GM18511 (cell line): Measurements from ENCODE around the gene APCDD1.

Source experiments
- ATAC-seq: cut with Tn5 transposase; IDR thresholded peaks from one replicate; pipeline ENCODE4 v1.9.1; 2021; ENCODE audit warnings: mild to moderate bottlenecking, moderate library complexity; ENCODE audit not compliant: unreplicated experiment

The APCDD1 gene

GRCh38 chr18:10453806-10454680 lies at the start of gene APCDD1:
Gene APCDD1 (plus strand): TSS chr18:10454635. CDS start chr18:10454982, 347 bp downstream.
- ATAC-seq, result no peak

DNA sequence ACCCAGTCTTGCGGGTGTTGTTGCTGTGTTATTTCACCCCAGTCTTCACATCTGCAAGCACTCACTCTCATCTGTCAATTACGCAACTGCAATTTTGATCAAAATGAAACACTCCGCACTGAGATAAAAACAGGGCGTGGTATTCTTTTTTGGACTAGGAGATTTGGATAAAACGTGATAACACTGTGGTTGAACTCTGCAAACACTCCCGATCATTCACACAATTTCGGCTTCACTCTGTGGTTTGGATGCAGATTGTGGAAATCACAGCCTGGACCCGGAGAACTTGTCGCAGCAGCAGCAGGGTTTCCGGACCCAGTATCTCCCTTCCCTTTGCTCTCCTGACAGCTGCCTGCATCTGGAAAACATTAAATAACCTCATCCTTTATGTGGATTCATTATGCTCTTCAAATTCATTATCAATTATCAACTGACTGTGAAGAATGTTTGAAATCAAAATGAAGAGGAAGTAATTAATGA lies 49.4 kb upstream of the APCDD1 start:
- no peak for ATAC-seq

GRCh38 chr18:10405816-10406663 lies 48.4 kb upstream of the APCDD1 start:
- ATAC-seq, result no peak

DNA sequence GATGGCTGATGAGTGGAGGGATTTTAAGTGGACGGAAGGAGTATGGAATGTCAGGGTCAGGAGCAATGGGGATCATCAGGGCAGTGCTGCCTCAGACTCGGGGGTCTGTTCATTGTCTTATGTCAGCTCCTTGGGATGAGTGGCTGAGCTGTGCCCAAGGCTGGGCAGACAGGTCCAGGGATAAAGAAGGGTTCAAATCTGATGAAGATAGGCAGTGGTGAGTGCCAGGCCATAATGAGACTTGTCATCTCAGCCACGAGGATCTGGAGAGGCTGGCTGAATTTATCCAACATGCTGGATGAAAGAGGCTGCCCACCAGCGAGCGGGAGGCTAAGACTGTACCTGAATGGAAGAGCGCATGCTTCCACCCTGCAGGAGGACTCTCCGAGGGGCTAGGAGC lies 46.3 kb upstream of the APCDD1 start:
- no peak for ATAC-seq

GRCh38 chr18:10409041-10409440 lies 45.4 kb upstream of the APCDD1 start:
- no peak for ATAC-seq

- no peak for ATAC-seq
Measured at GRCh38 chr18:10410472-10411308, 43.7 kb upstream of the APCDD1 start.

DNA sequence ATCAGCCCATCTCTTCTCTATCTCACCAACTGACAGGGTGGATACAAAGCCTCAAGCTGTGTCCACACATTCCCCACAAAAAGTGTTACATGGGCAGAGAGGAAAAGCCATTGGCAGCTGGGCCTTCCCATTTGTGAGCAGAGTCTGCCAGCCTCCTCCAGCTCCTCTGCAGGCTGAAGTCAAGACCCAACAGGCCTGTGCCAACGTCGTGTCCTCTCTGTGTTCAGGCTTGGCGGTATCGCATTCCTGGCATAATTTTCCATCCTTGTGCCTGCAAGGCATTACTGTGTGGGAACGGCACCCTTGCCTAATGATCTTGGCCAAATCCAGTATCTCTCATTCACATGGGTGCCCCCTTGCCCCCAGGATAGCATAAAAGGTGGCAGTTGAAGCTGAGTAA lies 41.5 kb upstream of the APCDD1 start:
- ATAC-seq, result no peak

DNA sequence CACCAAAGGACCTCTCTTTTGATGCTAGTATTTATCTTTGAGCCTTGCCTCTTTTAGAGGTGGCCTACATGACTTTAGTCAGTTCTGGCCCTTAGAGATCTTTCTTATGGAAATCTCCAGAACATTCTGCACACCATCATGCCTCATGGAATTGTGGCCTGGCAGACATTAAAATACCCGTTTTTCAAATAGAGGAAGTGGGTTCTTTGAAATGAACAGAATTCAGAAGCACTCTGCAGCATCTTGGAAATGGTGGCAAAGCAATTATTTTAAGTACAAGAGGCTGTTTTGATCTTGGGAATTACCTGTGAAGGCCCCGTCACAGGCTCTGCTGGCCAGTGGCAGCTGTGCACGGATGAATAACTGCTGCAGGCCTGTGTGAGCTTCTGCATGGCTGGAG lies 40.7 kb upstream of the APCDD1 start:
- ATAC-seq, result no peak

- ATAC-seq, result no peak
Measured at GRCh38 chr18:10414293-10414842, 40.1 kb upstream of the APCDD1 start.

DNA sequence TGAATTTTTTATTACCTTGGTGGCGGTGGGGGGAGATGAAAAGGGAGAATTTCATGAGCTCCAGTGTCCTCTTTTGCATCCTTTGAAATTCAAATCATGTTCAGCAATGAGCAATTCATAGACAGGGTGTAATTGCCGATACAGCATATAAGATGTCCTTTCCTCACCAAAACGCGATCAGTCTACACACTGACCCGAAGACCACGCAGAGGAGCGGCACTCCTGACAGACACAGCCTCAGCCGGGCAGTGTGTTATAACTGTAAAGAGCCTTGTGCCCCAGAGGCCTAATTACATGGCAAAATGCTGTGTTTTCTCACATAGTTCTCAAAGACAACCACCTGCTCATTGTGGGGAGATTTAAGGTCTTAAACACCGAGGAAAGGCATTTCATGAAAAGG lies 38.4 kb upstream of the APCDD1 start:
- ATAC-seq, result no peak

GRCh38 chr18:10417191-10417590 lies 37.2 kb upstream of the APCDD1 start:
- ATAC-seq, result no peak

GRCh38 chr18:10417664-10418063 lies 36.8 kb upstream of the APCDD1 start:
- no peak for ATAC-seq

DNA sequence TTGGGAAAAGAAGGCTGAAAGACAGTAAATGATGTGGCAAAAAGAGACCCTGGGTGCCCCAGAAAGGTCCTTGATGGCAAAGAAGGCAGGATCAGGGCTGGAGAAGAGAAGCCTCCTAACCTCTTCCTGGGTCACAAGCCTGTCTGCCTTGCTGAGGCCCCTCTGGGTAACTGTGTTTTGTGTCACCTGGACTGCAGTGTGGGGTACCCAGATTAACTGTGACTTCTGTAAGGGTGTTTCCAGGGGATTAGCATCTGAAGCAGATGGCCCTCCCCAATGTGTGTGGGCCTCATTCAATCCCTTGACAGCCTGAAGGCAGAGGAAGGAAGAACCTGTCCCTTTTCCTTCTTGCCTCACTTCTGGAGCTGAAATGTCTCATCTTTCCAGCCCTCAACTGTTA lies 35.6 kb upstream of the APCDD1 start:
- no peak for ATAC-seq

DNA sequence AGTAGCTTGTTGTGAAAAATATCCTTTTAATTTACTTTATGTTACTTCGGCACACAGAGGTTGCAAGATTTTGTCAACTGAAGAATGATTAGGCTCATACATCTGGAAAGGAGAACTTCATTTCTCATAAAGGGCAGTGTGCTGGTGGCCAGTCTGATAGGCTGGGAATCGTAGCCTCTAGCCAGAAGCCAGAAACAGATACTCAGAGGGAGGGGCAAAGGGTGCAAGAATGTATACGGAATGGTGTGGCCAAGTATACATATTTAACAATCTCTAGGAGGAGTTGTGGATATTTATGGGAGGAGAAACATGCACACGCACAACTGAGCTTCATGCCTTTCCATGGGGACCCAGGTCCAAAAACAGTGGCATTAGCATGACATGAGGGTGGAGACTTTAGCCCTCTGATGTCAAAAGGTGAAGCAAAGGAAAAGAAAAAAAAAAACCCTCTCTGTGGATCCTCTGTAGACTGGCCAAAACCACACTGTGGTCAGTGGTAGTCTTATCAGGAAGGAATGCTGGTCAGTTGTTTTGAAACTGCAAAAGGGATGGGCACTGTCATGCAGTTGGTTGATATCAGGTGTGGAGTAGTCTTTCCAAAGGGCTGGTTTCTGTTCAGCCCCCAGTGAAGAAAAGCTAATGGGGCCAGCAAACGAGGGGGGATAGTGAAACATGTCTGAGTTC lies 34.9 kb upstream of the APCDD1 start:
- ATAC-seq, result no peak

DNA sequence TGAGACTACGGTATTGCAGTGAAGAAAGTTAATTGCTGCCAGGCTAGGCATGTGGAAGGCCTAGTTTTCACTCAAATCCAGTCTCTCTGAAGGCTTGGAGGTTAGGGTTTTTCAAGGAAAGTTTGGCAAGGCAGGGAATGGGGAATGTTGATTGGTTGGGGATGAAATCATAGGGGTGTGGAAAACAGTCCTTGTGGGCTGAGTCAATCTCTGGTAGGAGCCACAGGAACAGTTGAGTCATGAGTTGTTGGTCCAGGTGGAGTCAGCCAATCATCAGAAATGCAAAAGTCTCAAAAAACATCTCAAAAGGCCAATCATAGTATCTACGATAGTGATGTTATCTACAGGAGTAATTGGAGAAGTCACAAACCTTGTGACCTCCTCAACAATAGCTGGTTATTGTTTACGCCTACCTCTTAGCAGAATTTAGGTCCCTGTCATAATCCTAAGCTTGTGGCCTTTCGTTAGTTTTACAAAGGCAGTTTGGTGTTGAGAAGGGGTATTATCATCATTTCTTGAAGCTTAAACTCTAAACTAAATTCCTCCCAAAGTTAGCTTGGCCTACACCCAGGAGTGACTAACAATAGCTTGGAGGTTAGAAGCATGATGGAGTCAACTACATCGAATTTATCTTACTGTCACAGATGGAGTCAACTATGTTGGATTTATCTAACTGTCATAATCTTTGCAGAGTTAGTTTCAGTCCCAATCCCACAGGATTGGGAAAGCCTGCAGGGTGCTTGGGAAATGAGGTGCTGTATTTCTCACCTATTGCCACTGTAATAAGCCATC lies 33.7 kb upstream of the APCDD1 start:
- no peak for ATAC-seq

DNA sequence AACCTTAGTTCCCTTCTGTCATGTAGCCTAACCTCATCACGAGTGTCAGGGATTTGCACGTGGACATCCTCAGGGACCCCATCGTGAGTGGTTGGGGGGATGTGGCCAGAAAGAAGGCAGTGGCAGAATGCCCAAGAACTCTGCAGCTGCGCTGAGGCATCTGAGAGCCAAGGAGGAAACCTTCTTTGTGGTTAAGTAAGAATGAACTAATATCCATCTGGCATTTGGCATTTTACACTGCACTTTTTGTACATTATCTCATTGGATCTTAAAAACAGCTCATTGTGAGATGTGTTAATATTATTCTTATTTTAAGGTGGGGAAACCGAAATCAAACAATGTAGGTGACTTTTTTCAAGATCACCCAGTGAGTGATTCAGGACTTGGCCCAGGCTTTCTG lies 32.6 kb upstream of the APCDD1 start:
- ATAC-seq, result no peak

DNA sequence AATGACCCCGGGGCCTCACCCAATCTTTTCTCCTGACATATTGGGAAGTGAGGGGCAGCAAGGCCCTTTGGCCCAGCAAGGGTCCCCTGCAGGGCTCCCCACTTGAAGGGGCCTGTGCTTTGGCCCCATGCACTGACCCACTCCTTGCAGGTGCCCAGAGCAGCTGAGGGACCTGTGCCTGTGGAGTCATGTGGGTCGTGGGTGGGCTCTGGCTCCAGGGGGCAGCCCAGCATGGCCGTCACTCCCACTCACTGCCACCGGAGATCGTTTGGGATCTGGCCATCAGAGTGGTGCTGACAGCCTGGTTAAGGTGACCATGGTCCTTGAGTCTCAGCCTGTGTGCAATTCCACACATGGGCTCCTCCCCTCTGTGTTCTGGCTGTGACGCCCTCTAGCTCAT lies 31.7 kb upstream of the APCDD1 start:
- no peak for ATAC-seq

DNA sequence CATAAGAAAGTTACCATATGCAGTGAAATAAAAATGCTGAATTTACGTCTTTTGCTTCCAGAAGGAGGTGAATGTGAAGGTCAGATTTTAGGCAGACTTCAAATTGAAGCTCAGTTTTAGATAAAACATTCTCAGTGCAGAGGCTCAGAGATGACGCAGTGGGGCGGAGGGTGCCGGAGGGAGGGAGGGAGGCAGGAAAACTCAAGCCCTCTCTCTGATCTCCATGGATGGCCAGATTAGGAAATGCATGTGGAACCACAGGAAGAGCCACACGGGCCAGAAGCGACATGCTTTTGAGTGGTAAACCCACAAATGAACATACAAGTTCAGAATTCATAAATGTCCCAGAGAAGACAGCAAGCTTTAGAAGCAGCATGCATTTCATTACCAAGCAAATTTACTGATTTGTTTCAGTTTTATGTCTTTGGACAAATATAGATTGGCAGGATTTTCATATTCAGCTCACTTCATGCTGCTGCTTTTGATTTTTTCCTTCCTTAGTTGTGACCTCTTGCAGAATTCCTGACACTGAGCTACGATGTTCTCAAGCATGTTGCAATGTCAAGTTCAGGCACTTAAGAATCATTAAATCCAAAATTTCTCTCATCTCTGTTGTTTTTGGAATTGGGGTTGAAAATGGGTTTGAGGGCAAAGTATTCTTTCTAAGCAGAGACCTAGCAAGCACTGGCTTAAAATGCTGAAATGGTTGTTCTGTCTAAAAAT lies 29.7 kb upstream of the APCDD1 start:
- ATAC-seq, result no peak

DNA sequence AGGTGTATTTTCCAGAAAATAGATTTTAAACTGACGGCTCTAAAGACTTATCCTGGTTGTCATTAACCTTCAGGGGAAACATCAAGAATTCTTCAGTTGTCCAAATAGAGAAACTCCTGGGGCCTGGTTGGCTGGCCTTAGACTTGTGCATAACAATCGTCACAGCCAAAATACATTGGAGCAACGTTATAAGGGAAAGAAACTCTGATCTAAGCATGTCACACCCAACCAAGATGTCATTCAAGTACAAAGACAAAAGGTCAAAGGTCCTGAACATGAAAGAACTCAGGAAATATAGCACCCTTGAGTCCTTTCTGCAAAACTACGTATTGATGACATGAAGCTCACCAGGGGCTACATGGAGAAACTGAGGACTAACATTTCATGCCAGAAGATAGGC lies 23.8 kb upstream of the APCDD1 start:
- ATAC-seq, result no peak
